SK-N-SH treated with all-trans-retinoic acid at 6 μM for 48 hours (cell line): Measurements from ENCODE around the gene HOXD12.

ENCODE experiments used
- PATZ1 ChIP-seq: fragments of 250-450 bp; sonication (Bioruptor Pico); IDR thresholded peaks from 2 replicates; pipeline ENCODE4 v1.8.0; 2020; ENCODE audit warnings: mild to moderate bottlenecking, moderate library complexity, borderline replicate concordance
- PPARA ChIP-seq: fragments of 250-450 bp; sonication (Bioruptor Pico); IDR thresholded peaks from 2 replicates; pipeline ENCODE4 v1.5.0; 2020; ENCODE audit warnings: mild to moderate bottlenecking, borderline replicate concordance
- ZFP30 ChIP-seq: fragments of 450-650 bp; formaldehyde crosslinking; IDR thresholded peaks from 2 replicates; pipeline ENCODE4 v1.5.0; 2022; ENCODE audit warnings: mild to moderate bottlenecking, moderate library complexity

GRCh38 chr2:176146101-176146500 lies 46.5 kb downstream of the HOXD12 start:
- no peak for TF ChIP-seq ZFP30 (CRISPR knock-in tag)
- no peak for TF ChIP-seq PATZ1 (CRISPR knock-in tag)
- no peak for TF ChIP-seq PPARA (CRISPR knock-in tag)
